ENCODE measurements around the gene UBR2.
"Not testable (repeated sequence)": the region's sequence is repeated elsewhere in the genome, so short reads cannot be mapped to it uniquely, and the experiment has no call there.

The UBR2 gene

DNA sequence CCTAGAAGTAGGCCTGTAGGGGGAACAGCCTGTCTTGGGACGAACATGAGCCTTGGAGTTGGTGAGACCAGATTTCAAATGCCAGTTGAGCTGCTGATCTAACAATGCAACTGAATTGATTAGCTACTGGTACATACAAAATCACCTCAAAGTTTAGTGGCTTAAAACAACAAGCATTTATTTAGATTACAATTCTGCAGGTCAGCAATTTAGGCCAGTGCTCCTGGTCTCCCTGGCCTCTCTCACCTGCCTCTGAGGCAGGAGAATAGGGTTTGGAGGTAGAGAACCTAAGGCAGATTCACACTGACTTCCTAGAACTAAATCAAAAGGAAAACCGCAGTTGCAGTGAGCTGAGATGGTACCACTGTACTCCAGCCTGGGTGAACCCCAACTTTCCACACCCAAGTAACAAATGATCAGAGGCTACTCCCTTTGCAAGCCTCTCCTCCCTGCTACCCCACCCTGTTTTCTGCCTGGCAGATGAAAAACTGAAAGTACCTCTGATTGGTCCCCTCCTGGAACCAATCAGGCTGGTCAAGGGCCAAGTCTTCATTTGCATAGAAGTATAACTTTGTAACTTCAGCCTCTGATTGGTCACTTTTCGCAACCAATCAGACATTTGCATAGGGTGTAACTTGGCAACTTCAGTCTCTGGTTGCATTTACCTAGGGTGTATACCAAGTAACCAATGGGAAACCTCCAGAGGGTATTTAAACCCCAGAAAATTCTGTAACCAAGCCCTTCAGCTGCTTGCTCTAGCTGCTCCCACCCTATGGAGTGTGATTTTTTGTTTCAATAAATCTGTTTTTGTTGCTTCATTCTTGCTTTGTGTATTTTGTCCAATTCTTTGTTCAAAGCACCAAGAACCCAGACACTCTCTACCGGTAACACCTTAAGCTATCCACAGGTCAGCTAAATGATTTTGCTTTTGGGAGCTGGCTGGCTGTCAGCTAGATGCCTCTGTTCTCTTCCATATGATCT lies 8.1 kb upstream of the UBR2 start:
- Histone ChIP-seq H2AFZ (ENCODE audit: low read depth, low read length) (no peak overlapping the region), H3K79me2 (ENCODE audit: low read length) (no peaks in the 10 kb centered on the region), H3K4me2 (ENCODE audit: low read length) (no peak overlapping the region), H3K27ac (ENCODE audit: low read length) (no peak overlapping the region), H3K9me3 (ENCODE audit: insufficient read depth, low read length) (no peaks in the 10 kb centered on the region), H3K4me1 (ENCODE audit: low read length) (no peaks in the 10 kb centered on the region), H4K20me1 (ENCODE audit: insufficient read depth, low read length) (no peaks in the 10 kb centered on the region), H3K9ac (ENCODE audit: low read length) (no peak overlapping the region), H3K36me3 (replicated peaks; ENCODE audit: low read depth, low read length) (no peaks in the 10 kb centered on the region), H3K27me3 (ENCODE audit: low read depth, low read length) (no peaks in the 10 kb centered on the region), H3K4me3 (ENCODE audit: low read length) (no peak overlapping the region)
- TF ChIP-seq EZH2phosphoT487 (IDR thresholded peaks at IDR 0.05; ENCODE audit: low read depth), result no peak
- TF ChIP-seq, protein P1, sequence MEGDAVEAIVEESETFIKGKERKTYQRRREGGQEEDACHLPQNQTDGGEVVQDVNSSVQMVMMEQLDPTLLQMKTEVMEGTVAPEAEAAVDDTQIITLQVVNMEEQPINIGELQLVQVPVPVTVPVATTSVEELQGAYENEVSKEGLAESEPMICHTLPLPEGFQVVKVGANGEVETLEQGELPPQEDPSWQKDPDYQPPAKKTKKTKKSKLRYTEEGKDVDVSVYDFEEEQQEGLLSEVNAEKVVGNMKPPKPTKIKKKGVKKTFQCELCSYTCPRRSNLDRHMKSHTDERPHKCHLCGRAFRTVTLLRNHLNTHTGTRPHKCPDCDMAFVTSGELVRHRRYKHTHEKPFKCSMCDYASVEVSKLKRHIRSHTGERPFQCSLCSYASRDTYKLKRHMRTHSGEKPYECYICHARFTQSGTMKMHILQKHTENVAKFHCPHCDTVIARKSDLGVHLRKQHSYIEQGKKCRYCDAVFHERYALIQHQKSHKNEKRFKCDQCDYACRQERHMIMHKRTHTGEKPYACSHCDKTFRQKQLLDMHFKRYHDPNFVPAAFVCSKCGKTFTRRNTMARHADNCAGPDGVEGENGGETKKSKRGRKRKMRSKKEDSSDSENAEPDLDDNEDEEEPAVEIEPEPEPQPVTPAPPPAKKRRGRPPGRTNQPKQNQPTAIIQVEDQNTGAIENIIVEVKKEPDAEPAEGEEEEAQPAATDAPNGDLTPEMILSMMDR (IDR thresholded peaks at IDR 0.05; ENCODE audit: low read depth, low read length), result no peak

DNA sequence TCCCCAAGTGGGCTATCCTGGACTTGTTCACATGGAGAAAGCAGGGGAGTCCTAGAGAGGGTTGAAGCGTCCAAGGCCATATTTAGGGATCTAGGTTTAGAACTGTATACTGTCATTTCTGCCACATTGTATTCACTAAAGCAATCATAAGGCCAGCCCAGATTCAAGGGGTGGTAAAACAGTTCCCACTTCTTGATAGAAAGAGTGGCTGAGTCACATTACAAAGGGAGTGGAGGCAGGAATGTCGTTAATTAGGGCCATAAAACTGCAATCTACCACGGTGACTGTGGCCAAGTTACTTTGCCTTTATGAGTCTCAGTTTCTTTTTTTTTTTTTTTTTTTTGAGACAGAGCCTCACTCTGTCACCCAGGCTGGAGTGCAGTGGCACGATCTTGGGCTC lies 7.4 kb upstream of the UBR2 start:
- no peak overlapping the region for H3K27ac ChIP-seq (ENCODE audit: low read length)
- H3K27me3 ChIP-seq (ENCODE audit: low read depth, low read length), result no peaks in the 10 kb centered on the region
- no peak overlapping the region for H3K4me3 ChIP-seq (ENCODE audit: low read length)
- H2AFZ ChIP-seq (ENCODE audit: low read depth, low read length), result no peak overlapping the region
- no peaks in the 10 kb centered on the region for H3K4me1 ChIP-seq (ENCODE audit: low read length)
- no peak for TF ChIP-seq EZH2phosphoT487 (IDR thresholded peaks at IDR 0.05; ENCODE audit: low read depth)
- TF ChIP-seq, protein P1 (IDR thresholded peaks at IDR 0.05; ENCODE audit: low read depth, low read length), result no peak
- H3K4me2 ChIP-seq (ENCODE audit: low read length), result no peak overlapping the region
- no peaks in the 10 kb centered on the region for H3K36me3 ChIP-seq (replicated peaks; ENCODE audit: low read depth, low read length)
- no peak overlapping the region for H3K9ac ChIP-seq (ENCODE audit: low read length)
- no peaks in the 10 kb centered on the region for H3K9me3 ChIP-seq (ENCODE audit: insufficient read depth, low read length)
- H3K79me2 ChIP-seq (ENCODE audit: low read length), result no peaks in the 10 kb centered on the region
- no peaks in the 10 kb centered on the region for H4K20me1 ChIP-seq (ENCODE audit: insufficient read depth, low read length)

DNA sequence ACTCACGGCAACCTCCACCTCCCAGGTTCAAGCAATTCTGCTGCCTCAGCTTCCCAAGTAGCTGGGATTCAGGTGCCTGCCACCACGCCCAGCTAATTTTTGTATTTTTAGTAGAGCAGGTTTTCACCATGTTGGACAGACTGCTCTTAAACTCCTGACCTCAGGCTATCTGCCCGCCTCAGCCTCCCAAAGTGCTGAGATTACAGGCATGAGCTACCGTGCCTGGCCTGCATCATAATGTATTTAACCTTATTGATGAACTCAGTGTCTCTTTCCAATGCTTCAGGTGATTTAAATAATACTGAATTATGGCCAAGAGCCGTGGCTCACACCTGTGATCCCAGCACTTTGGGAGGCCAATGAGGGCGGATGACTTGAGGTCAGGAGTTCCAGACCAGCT lies 4.6 kb upstream of the UBR2 start:
- H3K4me2 ChIP-seq (ENCODE audit: low read length); H3K79me2 ChIP-seq (ENCODE audit: low read length); H3K9ac ChIP-seq (ENCODE audit: low read length); H3K4me3 ChIP-seq (ENCODE audit: low read length); H3K9me3 ChIP-seq (ENCODE audit: insufficient read depth, low read length); H3K27me3 ChIP-seq (ENCODE audit: low read depth, low read length); H3K27ac ChIP-seq (ENCODE audit: low read length); H4K20me1 ChIP-seq (ENCODE audit: insufficient read depth, low read length); H2AFZ ChIP-seq (ENCODE audit: low read depth, low read length); H3K4me1 ChIP-seq (ENCODE audit: low read length); H3K36me3 ChIP-seq (replicated peaks; ENCODE audit: low read depth, low read length): not testable (repeated sequence)

DNA sequence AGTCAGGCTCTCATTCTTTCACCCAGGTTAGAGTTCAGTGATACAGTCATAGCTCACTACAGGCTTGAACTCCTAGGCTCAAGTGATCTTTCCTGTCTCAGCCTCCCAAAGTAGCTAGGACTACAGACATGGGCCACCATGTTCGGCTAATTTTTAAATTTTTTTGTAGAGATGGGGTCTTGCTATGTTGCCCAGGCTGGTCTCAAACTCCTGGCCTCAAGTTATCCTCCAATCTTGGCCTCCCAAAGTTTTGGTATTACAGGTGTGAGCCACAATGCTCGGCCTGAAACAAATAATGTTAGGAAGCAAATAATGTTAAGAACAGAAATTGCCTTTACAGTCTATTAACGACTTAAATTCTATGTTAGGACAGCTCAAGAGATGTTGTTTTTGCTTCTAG lies 1.8 kb upstream of the UBR2 start:
- no peaks in the 10 kb centered on the region for H3K27me3 ChIP-seq (ENCODE audit: low read depth, low read length)
- no peak overlapping the region for H3K4me3 ChIP-seq (ENCODE audit: low read length)
- peaks cover 32% of the 10 kb centered on the region for H3K79me2 ChIP-seq (ENCODE audit: low read length)
- H3K9ac ChIP-seq (ENCODE audit: low read length), result no peak overlapping the region
- no peaks in the 10 kb centered on the region for H4K20me1 ChIP-seq (ENCODE audit: insufficient read depth, low read length)
- no peak overlapping the region for H3K27ac ChIP-seq (ENCODE audit: low read length)
- H3K36me3 ChIP-seq (replicated peaks; ENCODE audit: low read depth, low read length), result peaks cover 4% of the 10 kb centered on the region
- no peaks in the 10 kb centered on the region for H3K9me3 ChIP-seq (ENCODE audit: insufficient read depth, low read length)
- no peak overlapping the region for H3K4me2 ChIP-seq (ENCODE audit: low read length)
- no peak for TF ChIP-seq EZH2phosphoT487 (IDR thresholded peaks at IDR 0.05; ENCODE audit: low read depth)
- peaks cover 17% of the 10 kb centered on the region for H3K4me1 ChIP-seq (ENCODE audit: low read length)
- H2AFZ ChIP-seq (ENCODE audit: low read depth, low read length), result no peak overlapping the region

DNA sequence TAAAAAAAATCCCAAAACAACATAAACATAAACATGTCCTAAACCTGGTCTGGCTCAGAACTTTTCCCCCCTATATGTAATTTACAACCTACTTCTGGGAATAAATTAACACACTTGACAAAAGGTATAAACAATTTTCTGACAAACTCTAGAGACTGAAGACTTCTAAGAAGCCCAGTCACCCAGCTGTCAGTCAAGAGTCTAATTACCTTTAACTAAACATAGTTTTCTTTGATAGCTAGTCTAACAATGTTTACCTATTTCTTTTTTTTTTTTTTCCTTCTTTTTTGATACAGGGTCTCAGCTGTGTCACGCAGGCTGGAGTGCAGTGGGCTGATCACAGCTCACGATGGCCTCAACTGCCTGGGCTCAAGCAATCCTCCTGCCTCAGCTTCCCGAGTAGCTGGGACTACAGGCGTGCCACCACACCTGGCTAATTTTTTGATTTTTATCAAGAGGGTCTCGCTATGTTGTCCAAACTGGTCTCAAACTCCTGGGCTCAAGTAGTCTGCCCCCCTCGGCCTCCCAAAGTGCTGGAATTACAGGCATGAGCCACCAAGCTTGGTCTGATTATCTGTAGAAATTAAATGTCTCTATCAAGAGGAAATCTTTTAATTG lies 932 bp upstream of the UBR2 start:
- peaks cover 20% of the 10 kb centered on the region for H3K4me1 ChIP-seq (ENCODE audit: low read length)
- H3K27ac ChIP-seq (ENCODE audit: low read length), result no peak overlapping the region
- H3K9ac ChIP-seq (ENCODE audit: low read length), result peak overlapping the region; percentile 29; the same call in 1 of the 2 replicates
- peaks cover 41% of the 10 kb centered on the region for H3K79me2 ChIP-seq (ENCODE audit: low read length)
- H3K4me3 ChIP-seq (ENCODE audit: low read length), result peak overlapping the region; percentile 82
- peak overlapping the region; percentile 92 for H2AFZ ChIP-seq (ENCODE audit: low read depth, low read length)
- no peaks in the 10 kb centered on the region for H4K20me1 ChIP-seq (ENCODE audit: insufficient read depth, low read length)
- no peaks in the 10 kb centered on the region for H3K9me3 ChIP-seq (ENCODE audit: insufficient read depth, low read length)
- peaks cover 8% of the 10 kb centered on the region for H3K36me3 ChIP-seq (replicated peaks; ENCODE audit: low read depth, low read length)
- peak overlapping the region; percentile 81 for H3K4me2 ChIP-seq (ENCODE audit: low read length)
- TF ChIP-seq, protein P1 (IDR thresholded peaks at IDR 0.05; ENCODE audit: low read depth, low read length), result no peak
- no peak for TF ChIP-seq EZH2phosphoT487 (IDR thresholded peaks at IDR 0.05; ENCODE audit: low read depth)
- no peaks in the 10 kb centered on the region for H3K27me3 ChIP-seq (ENCODE audit: low read depth, low read length)

Data from OCI-LY3 (cell line).